ENCODE data around the gene PPP1CA.

GRCh38 chr11:67434395-67434881 lies 32.8 kb upstream of the PPP1CA start:
- TF ChIP-seq, protein P1, sequence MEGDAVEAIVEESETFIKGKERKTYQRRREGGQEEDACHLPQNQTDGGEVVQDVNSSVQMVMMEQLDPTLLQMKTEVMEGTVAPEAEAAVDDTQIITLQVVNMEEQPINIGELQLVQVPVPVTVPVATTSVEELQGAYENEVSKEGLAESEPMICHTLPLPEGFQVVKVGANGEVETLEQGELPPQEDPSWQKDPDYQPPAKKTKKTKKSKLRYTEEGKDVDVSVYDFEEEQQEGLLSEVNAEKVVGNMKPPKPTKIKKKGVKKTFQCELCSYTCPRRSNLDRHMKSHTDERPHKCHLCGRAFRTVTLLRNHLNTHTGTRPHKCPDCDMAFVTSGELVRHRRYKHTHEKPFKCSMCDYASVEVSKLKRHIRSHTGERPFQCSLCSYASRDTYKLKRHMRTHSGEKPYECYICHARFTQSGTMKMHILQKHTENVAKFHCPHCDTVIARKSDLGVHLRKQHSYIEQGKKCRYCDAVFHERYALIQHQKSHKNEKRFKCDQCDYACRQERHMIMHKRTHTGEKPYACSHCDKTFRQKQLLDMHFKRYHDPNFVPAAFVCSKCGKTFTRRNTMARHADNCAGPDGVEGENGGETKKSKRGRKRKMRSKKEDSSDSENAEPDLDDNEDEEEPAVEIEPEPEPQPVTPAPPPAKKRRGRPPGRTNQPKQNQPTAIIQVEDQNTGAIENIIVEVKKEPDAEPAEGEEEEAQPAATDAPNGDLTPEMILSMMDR (conservative IDR thresholded peaks at IDR 0.05; ENCODE audit: low read depth, low read length) = no peak
- TF ChIP-seq EZH2phosphoT487 (IDR thresholded peaks at IDR 0.05; ENCODE audit: borderline replicate concordance, low read length) = no peak
